HepG2 (cell line): ENCODE results near the gene COL2A1. TPM values are rescaled to one million over a fixed set of nuclear protein-coding genes. Genes with fewer than 3 reads are reported as not detected.

Source experiments
- ARNT ChIP-seq: fragments of 450-650 bp; IDR thresholded peaks from 2 replicates; pipeline ENCODE4 v1.6.1; 2017
- CBX1 ChIP-seq: IDR thresholded peaks from one replicate; pipeline ENCODE4 v1.6.1; 2016; ENCODE audit warnings: antibody characterized with exemption, low read depth
- ERF ChIP-seq: IDR thresholded peaks from 2 replicates; pipeline ENCODE4 v1.6.1; 2018; ENCODE audit warnings: missing biosample characterization, missing genetic modification reagents
- HDAC2 ChIP-seq: sonication (generic); formaldehyde crosslinking; IDR thresholded peaks from 2 replicates; pipeline ENCODE4 v1.4.0; 2020; ENCODE audit warnings: missing genetic modification reagents
- JUND ChIP-seq: sonication (generic); formaldehyde crosslinking; IDR thresholded peaks from 2 replicates; pipeline ENCODE4 v1.8.0; 2022; ENCODE audit warnings: mild to moderate bottlenecking, missing genetic modification reagents
- KAT8 ChIP-seq: IDR thresholded peaks from 2 replicates; pipeline ENCODE4 v1.6.1; 2016; ENCODE audit warnings: missing genetic modification reagents, missing compliant biosample characterization
- KLF16 ChIP-seq, 2 experiments: sonication (generic) in 1 of 2; formaldehyde crosslinking in 1 of 2; IDR thresholded peaks; 2 replicates each; pipeline versions ENCODE4 v1.6.1 to v1.8.0; 2016 to 2023; ENCODE audit warnings: missing genetic modification reagents in 2 of 2, missing compliant biosample characterization in 1 of 2
- MTA1 ChIP-seq: sonication (generic); formaldehyde crosslinking; IDR thresholded peaks from 2 replicates; pipeline ENCODE4 v1.4.0; 2020; ENCODE audit warnings: missing genetic modification reagents, mild to moderate bottlenecking, borderline replicate concordance
- NCOA2 ChIP-seq: sonication (generic); formaldehyde crosslinking; IDR thresholded peaks from 2 replicates; pipeline ENCODE4 v1.8.0; 2022; ENCODE audit warnings: inconsistent platforms
- PAX8 ChIP-seq: sonication (generic); formaldehyde crosslinking; IDR thresholded peaks from 2 replicates; pipeline ENCODE4 v1.8.0; 2022; ENCODE audit warnings: mild to moderate bottlenecking, missing genetic modification reagents, borderline replicate concordance
- RBAK ChIP-seq: sonication (generic); formaldehyde crosslinking; IDR thresholded peaks from 2 replicates; pipeline ENCODE4 v1.5.1; 2020; ENCODE audit warnings: mild to moderate bottlenecking, missing genetic modification reagents
- TEAD3 ChIP-seq: optimal IDR thresholded peaks from 2 replicates; pipeline ENCODE3; 2016; ENCODE audit warnings: borderline replicate concordance
- ZBTB42 ChIP-seq: sonication (generic); formaldehyde crosslinking; IDR thresholded peaks from 2 replicates; pipeline ENCODE4 v1.5.0; 2020; ENCODE audit warnings: mild to moderate bottlenecking, missing genetic modification reagents
- ZNF256 ChIP-seq: sonication (generic); formaldehyde crosslinking; conservative IDR thresholded peaks from 2 replicates; pipeline ENCODE4 v1.4.0; 2020; ENCODE audit warnings: missing genetic modification reagents
- polyA plus RNA-seq, 8 experiments: library from polyadenylated mRNA; depleted of rRNA in 3 of 8; stranded (reverse) in 7 of 8; unstranded in 1 of 8; fragments of >200 nt; fragmentation: Illumina TruSeq in 4 of 8; extraction: Trizol in 4 of 8; gene quantifications; 2 replicates each; pipeline versions ENCODE4 v1.2.1 to v1.2.3, GENCODE V29; 2011 to 2016; ENCODE audit warnings: low read depth in 4 of 8, missing spikeins in 1 of 8, mixed read lengths in 1 of 8; ENCODE audit not compliant: insufficient read depth in 1 of 8
- total RNA-seq, 5 experiments: library from RNA; depleted of rRNA; stranded (reverse); fragments of >200 nt; fragmentation: Illumina TruSeq; extraction: Trizol; gene quantifications; 2 replicates each; pipeline ENCODE4 v1.2.3, GENCODE V29; 2016; ENCODE audit warnings: low read depth in 1 of 5
- TF ChIP-seq, protein P1 (sequence below): sonication (generic); formaldehyde crosslinking; IDR thresholded peaks from 2 replicates; pipeline ENCODE4 v1.4.0; 2020; ENCODE audit warnings: missing genetic modification reagents
- TF ChIP-seq, protein P2 (sequence below): IDR thresholded peaks from 2 replicates; pipeline ENCODE4 v1.6.1; 2016; ENCODE audit warnings: low read depth, borderline replicate concordance
- TF ChIP-seq, protein P3 (sequence below): sonication (generic); formaldehyde crosslinking; IDR thresholded peaks from 2 replicates; pipeline ENCODE4 v1.5.1; 2020; ENCODE audit warnings: mild to moderate bottlenecking, missing genetic modification reagents, borderline replicate concordance
- TF ChIP-seq, protein P4 (sequence below): sonication (generic); formaldehyde crosslinking; IDR thresholded peaks from 2 replicates; pipeline ENCODE4 v1.5.0; 2020; ENCODE audit warnings: mild to moderate bottlenecking, missing genetic modification reagents
- TF ChIP-seq, protein P5 (sequence below): sonication (generic); formaldehyde crosslinking; IDR thresholded peaks from 2 replicates; pipeline ENCODE4 v1.8.0; 2022; ENCODE audit warnings: missing genetic modification reagents, mild to moderate bottlenecking, inconsistent platforms, borderline replicate concordance

COL2A1 gene
- total and polyA plus RNA-seq, 2 of the 13 experiments (the other 11 are each of a cell fraction or from before 2014, with no cell fraction given) = 7.4 to 38.3 TPM

DNA sequence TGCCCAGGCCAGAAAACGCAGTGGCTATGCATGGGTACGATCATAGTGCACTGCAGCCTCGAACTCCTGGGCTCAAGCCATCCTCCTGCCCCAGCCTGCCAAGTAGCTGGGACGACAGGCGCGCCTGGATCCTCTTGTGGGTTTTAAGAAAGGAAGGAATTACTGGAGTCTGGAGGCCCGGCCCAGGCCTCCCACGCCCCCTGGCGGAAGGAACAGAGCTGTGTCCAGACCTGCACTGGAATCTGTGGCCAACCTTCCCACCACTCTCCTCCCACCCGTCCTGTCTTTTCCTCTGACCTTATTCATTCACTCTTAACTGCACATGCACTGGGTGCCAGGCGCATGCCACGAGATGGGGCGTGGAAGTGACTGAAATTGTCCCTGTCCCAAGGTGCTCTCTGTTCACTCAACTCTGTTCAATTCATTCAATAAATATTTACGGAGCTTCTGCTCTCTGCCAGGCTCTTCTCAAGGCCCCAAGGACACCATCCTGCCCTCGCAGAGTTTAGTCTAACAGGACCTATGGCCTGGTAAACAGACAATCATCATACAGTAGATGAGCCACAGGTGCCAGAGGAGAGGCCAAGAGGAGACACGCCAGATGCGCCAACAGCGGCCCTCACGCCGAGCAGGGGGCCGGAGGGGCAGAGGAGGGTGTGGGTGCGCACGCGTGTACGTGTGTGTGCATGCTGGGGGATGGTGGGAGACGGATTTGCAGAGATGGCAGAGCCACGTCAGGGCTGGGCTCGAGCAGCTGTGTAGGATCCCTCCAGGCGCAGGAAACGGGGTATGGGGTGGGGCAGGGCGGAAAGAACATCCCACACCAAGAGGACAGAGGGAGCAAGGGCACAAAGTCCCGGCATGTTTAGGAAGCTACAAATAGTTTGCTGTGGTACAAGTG is 54.6 kb downstream of the COL2A1 start (continued):
- TF ChIP-seq, protein P1, sequence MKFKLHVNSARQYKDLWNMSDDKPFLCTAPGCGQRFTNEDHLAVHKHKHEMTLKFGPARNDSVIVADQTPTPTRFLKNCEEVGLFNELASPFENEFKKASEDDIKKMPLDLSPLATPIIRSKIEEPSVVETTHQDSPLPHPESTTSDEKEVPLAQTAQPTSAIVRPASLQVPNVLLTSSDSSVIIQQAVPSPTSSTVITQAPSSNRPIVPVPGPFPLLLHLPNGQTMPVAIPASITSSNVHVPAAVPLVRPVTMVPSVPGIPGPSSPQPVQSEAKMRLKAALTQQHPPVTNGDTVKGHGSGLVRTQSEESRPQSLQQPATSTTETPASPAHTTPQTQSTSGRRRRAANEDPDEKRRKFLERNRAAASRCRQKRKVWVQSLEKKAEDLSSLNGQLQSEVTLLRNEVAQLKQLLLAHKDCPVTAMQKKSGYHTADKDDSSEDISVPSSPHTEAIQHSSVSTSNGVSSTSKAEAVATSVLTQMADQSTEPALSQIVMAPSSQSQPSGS (CRISPR knock-in tag) = no peak; the same call in 1 of the 2 replicates
- TF ChIP-seq NCOA2 (CRISPR knock-in tag) (peak; percentile 57; the same call in 1 of the 2 replicates), CBX1 (no peak), JUND (no peak), PAX8 (no peak), ZBTB42 (CRISPR knock-in tag) (peak; percentile 31; the same call in 1 of the 2 replicates), KLF16 (CRISPR knock-in tag; IDR thresholded peaks at IDR 0.05) (no peak), KAT8 (no peak), TEAD3 (CRISPR knock-in tag) (peak; percentile 60), ZNF256 (CRISPR knock-in tag) (no peak), RBAK (no peak; the same call in 1 of the 2 replicates), ARNT (no peak), MTA1 (CRISPR knock-in tag) (peak; percentile 53; the same call in 1 of the 2 replicates), ERF (CRISPR knock-in tag) (no peak), HDAC2 (CRISPR knock-in tag) (no peak; the same call in none of the 2 replicates)
- TF ChIP-seq, protein P2, sequence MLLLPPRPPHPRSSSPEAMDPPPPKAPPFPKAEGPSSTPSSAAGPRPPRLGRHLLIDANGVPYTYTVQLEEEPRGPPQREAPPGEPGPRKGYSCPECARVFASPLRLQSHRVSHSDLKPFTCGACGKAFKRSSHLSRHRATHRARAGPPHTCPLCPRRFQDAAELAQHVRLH (CRISPR knock-in tag) = peak; percentile 46; the same call in 1 of the 2 replicates
- TF ChIP-seq, protein P3, sequence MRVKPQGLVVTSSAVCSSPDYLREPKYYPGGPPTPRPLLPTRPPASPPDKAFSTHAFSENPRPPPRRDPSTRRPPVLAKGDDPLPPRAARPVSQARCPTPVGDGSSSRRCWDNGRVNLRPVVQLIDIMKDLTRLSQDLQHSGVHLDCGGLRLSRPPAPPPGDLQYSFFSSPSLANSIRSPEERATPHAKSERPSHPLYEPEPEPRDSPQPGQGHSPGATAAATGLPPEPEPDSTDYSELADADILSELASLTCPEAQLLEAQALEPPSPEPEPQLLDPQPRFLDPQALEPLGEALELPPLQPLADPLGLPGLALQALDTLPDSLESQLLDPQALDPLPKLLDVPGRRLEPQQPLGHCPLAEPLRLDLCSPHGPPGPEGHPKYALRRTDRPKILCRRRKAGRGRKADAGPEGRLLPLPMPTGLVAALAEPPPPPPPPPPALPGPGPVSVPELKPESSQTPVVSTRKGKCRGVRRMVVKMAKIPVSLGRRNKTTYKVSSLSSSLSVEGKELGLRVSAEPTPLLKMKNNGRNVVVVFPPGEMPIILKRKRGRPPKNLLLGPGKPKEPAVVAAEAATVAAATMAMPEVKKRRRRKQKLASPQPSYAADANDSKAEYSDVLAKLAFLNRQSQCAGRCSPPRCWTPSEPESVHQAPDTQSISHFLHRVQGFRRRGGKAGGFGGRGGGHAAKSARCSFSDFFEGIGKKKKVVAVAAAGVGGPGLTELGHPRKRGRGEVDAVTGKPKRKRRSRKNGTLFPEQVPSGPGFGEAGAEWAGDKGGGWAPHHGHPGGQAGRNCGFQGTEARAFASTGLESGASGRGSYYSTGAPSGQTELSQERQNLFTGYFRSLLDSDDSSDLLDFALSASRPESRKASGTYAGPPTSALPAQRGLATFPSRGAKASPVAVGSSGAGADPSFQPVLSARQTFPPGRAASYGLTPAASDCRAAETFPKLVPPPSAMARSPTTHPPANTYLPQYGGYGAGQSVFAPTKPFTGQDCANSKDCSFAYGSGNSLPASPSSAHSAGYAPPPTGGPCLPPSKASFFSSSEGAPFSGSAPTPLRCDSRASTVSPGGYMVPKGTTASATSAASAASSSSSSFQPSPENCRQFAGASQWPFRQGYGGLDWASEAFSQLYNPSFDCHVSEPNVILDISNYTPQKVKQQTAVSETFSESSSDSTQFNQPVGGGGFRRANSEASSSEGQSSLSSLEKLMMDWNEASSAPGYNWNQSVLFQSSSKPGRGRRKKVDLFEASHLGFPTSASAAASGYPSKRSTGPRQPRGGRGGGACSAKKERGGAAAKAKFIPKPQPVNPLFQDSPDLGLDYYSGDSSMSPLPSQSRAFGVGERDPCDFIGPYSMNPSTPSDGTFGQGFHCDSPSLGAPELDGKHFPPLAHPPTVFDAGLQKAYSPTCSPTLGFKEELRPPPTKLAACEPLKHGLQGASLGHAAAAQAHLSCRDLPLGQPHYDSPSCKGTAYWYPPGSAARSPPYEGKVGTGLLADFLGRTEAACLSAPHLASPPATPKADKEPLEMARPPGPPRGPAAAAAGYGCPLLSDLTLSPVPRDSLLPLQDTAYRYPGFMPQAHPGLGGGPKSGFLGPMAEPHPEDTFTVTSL (CRISPR knock-in tag) = peak; percentile 44; the same call in 1 of the 2 replicates
- TF ChIP-seq, protein P4, sequence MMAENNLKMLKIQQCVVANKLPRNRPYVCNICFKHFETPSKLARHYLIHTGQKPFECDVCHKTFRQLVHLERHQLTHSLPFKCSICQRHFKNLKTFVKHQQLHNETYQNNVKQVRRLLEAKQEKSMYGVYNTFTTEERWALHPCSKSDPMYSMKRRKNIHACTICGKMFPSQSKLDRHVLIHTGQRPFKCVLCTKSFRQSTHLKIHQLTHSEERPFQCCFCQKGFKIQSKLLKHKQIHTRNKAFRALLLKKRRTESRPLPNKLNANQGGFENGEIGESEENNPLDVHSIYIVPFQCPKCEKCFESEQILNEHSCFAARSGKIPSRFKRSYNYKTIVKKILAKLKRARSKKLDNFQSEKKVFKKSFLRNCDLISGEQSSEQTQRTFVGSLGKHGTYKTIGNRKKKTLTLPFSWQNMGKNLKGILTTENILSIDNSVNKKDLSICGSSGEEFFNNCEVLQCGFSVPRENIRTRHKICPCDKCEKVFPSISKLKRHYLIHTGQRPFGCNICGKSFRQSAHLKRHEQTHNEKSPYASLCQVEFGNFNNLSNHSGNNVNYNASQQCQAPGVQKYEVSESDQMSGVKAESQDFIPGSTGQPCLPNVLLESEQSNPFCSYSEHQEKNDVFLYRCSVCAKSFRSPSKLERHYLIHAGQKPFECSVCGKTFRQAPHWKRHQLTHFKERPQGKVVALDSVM (CRISPR knock-in tag) = peak; percentile 85
- TF ChIP-seq, protein P5, sequence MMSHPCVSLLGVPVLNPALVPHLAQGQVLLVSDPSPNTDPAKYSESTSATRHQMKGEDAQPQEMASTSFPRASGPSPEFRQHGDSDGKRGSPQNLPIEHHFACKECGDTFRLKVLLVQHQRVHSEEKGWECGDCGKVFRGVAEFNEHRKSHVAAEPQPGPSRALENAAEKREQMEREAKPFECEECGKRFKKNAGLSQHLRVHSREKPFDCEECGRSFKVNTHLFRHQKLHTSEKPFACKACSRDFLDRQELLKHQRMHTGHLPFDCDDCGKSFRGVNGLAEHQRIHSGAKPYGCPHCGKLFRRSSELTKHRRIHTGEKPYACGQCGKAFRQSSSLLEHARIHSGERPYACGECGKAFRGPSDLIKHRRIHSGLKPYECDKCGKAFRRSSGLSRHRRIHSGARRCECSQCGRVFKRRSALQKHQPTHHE (CRISPR knock-in tag) = no peak
